Natural killer cell (primary cell): ENCODE data around the gene EXOC3L4. TPM values are rescaled to one million over a fixed set of nuclear protein-coding genes. Genes with fewer than 3 reads are reported as not detected.

Experiments used
- ATAC-seq, 3 donors: fragments of 150-1000 bp in 2 of 3; fragments of 200-7000 bp in 1 of 3; cut with Tn5 transposase; 1 replicate in 1 of 3; 2 replicates in 2 of 3; pipeline ENCODE4 v1.10.0; 2021; ENCODE audit warnings: mild to moderate bottlenecking in 2 of 3, moderate library complexity in 2 of 3
- DNase-seq, 2 donors: peaks; one replicate each; pipeline versions ENCODE4 v3.0.0 to v3.0.0-alpha.2; 2013 to 2021; ENCODE audit warnings: mixed read lengths in 1 of 2
- H3K27ac ChIP-seq: one replicate; pipeline ENCODE4 v1.5.1; 2013; ENCODE audit warnings: mild to moderate bottlenecking, low read length
- H3K27me3 ChIP-seq: one replicate; pipeline ENCODE4 v1.6.1; 2013; ENCODE audit warnings: low read length; ENCODE audit not compliant: control insufficient read depth, insufficient read depth
- H3K36me3 ChIP-seq: one replicate; pipeline ENCODE4 v1.6.1; 2013; ENCODE audit warnings: low read length; ENCODE audit not compliant: control insufficient read depth, insufficient read depth
- H3K4me1 ChIP-seq: one replicate; pipeline ENCODE4 v1.6.1; 2013; ENCODE audit warnings: low read length; ENCODE audit not compliant: control insufficient read depth, insufficient read depth
- H3K4me3 ChIP-seq: one replicate; pipeline ENCODE4 v1.5.1; 2013; ENCODE audit warnings: low read length
- H3K9me3 ChIP-seq: one replicate; pipeline ENCODE4 v1.6.1; 2013; ENCODE audit warnings: low read length; ENCODE audit not compliant: control insufficient read depth, insufficient read depth
- H3K27ac Mint-ChIP-seq, 2 donors: one replicate each; pipeline ENCODE4 v1.8.0; 2022; ENCODE audit warnings: mild to moderate bottlenecking in 2 of 2, mixed read lengths in 2 of 2, moderate library complexity in 1 of 2
- H3K27me3 Mint-ChIP-seq, 2 donors: one replicate each; pipeline ENCODE4 v1.8.0; 2022; ENCODE audit warnings: low read depth in 2 of 2, mixed read lengths in 2 of 2
- H3K36me3 Mint-ChIP-seq: one replicate; pipeline ENCODE4 v1.8.0; 2022; ENCODE audit warnings: mixed read lengths
- H3K4me1 Mint-ChIP-seq, 2 donors: one replicate each; pipeline ENCODE4 v1.8.0; 2022; ENCODE audit warnings: mixed read lengths in 2 of 2
- H3K4me3 Mint-ChIP-seq: one replicate; pipeline ENCODE4 v1.8.0; 2022; ENCODE audit warnings: mild to moderate bottlenecking, moderate library complexity, mixed read lengths
- H3K9me3 Mint-ChIP-seq, 2 donors: one replicate each; pipeline ENCODE4 v1.8.0; 2022; ENCODE audit warnings: mixed read lengths in 2 of 2
- CTCF ChIP-seq: fragments of 200-600 bp; IDR thresholded peaks from one replicate; pipeline ENCODE4 v1.8.0; 2022; ENCODE audit warnings: antibody characterized with exemption
- WGBS: methylation state at CpG from one replicate; pipeline ENCODE4 v1.1.7; 2013; ENCODE audit warnings: missing lambda C conversion rate; ENCODE audit not compliant: insufficient coverage; 5-methylcytosine and 5-hydroxymethylcytosine counted together
- intact Hi-C: fragments of 100-400 bp; cut with micrococcal nuclease; formaldehyde crosslinking; loops from one replicate; pipeline ENCODE4 v1.14.2; 2022
- total RNA-seq, 4 donors: library from RNA; stranded (reverse); fragments of 120-200 nt in 1 of 4; gene quantifications; one replicate each; pipeline versions ENCODE4 v1.2.3 to v1.2.4, GENCODE V29; 2013 to 2022

Gene EXOC3L4
- total RNA-seq, 3 donors from 2014 or later (not counting 1 experiment from before 2014, with no cell fraction given) = not detected

- Mint-ChIP-seq H3K9me3 (no peaks in the 10 kb centered on the region), H3K4me3 (peak overlapping the region; percentile 35), H3K27ac (no peak overlapping the region), H3K36me3 (no peaks in the 10 kb centered on the region), H3K27me3 (no peaks in the 10 kb centered on the region), H3K4me1 (peaks cover 0 to 5% of the 10 kb centered on the region in 2 donors)
- DNase-seq (no peak), ATAC-seq (no peak)
- intact Hi-C loops = loop anchor here (5.0 to 10.0 kb wide), 2 partner anchors 315 to 397 kb away; partner anchors contain the start of gene TRAF3
- 55% methylated on average over 9 of the region's 9 CpGs for WGBS
- Histone ChIP-seq H3K4me3 (no peak overlapping the region), H3K4me1 (peaks cover 19% of the 10 kb centered on the region), H3K27ac (no peak overlapping the region), H3K27me3 (peaks cover 6% of the 10 kb centered on the region), H3K9me3 (no peaks in the 10 kb centered on the region), H3K36me3 (no peaks in the 10 kb centered on the region)
- TF ChIP-seq CTCF = no peak
Measured at GRCh38 chr14:103091883-103092222, 2.7 kb upstream of the EXOC3L4 start.

- Mint-ChIP-seq H3K9me3 (no peaks in the 10 kb centered on the region), H3K27me3 (peaks cover 0 to 4% of the 10 kb centered on the region in 2 donors), H3K27ac (no peak overlapping the region), H3K36me3 (no peaks in the 10 kb centered on the region), H3K4me1 (peaks cover 0 to 5% of the 10 kb centered on the region in 2 donors), H3K4me3 (no peak overlapping the region)
- no peak for ATAC-seq
- 89% methylated on average over 13 of the region's 13 CpGs for WGBS
- DNase-seq = no peak
- intact Hi-C loops = loop anchor here (5.0 to 10.0 kb wide), 2 partner anchors 317 to 399 kb away; partner anchors contain the start of gene TRAF3
- no peak overlapping the region for H3K4me3 ChIP-seq
- no peaks in the 10 kb centered on the region for H3K9me3 ChIP-seq
- no peak for TF ChIP-seq CTCF
- no peak overlapping the region for H3K27ac ChIP-seq
- peaks cover 6% of the 10 kb centered on the region for H3K27me3 ChIP-seq
- H3K4me1 ChIP-seq = peaks cover 19% of the 10 kb centered on the region
- no peaks in the 10 kb centered on the region for H3K36me3 ChIP-seq
Measured at GRCh38 chr14:103093856-103094405, 594 bp upstream of the EXOC3L4 start.

GRCh38 chr14:103095210-103095778 lies 769 bp downstream of the EXOC3L4 start:
- TF ChIP-seq CTCF = no peak
- intact Hi-C loops = loop anchor here (10.0 kb wide), 1 partner anchor 400 kb away; no protein-coding TSS in a partner anchor
- Histone ChIP-seq H3K4me3 (no peak overlapping the region), H3K36me3 (no peaks in the 10 kb centered on the region), H3K27ac (no peak overlapping the region), H3K27me3 (peaks cover 6% of the 10 kb centered on the region), H3K9me3 (no peaks in the 10 kb centered on the region), H3K4me1 (peaks cover 19% of the 10 kb centered on the region)
- H3K4me3 Mint-ChIP-seq = no peak overlapping the region
- no peaks in the 10 kb centered on the region for H3K9me3 Mint-ChIP-seq
- H3K36me3 Mint-ChIP-seq = no peaks in the 10 kb centered on the region
- ATAC-seq (no peak), DNase-seq (no peak)
- 94% methylated on average over 11 of the region's 11 CpGs for WGBS
- no peak overlapping the region for H3K27ac Mint-ChIP-seq
- peaks cover 0 to 4% of the 10 kb centered on the region in 2 donors for H3K27me3 Mint-ChIP-seq
- peaks cover 0 to 5% of the 10 kb centered on the region in 2 donors for H3K4me1 Mint-ChIP-seq
